Measurements from ENCODE around the gene TPD52L1. TPM values are rescaled to one million over a fixed set of nuclear protein-coding genes. Genes with fewer than 3 reads are reported as not detected.
A peak's percentile ranks its signal among the peaks of the same experiment; 100 is the strongest.

Gene TPD52L1
- total and polyA plus RNA-seq, 2 of the 13 experiments (the other 11 are each of a cell fraction or from before 2014, with no cell fraction given), result 0.49 to 0.53 TPM

- no peak overlapping the region for H3K4me2 ChIP-seq (ENCODE audit: low read depth, low read length)
- no peak for ATAC-seq
- DNase-seq (ENCODE audit: low spot score), result no peak
- no peaks in the 10 kb centered on the region; a peak in 1 of 5 replicates for H3K27me3 ChIP-seq (ENCODE audit: control insufficient read depth in 1 of 2, insufficient read depth in 2 of 2, low read length in 2 of 2)
- no peaks in the 10 kb centered on the region for H3K9me3 ChIP-seq (ENCODE audit: low read length)
- peaks cover 17% of the 10 kb centered on the region for H3K4me1 ChIP-seq (ENCODE audit: insufficient read depth, low read length)
- H3K27ac ChIP-seq (ENCODE audit: extremely low read length, insufficient read depth, low read length), result no peak overlapping the region
- H3K79me2 ChIP-seq (ENCODE audit: insufficient read depth, low read length), result no peaks in the 10 kb centered on the region
- intact Hi-C loops (cut with micrococcal nuclease; ENCODE audit: unreplicated experiment) (no loop called here), in situ Hi-C loops (cut with HindIII; ENCODE audit: extremely low pct_ligation_motif_present, low pct_unique_long_range_greater_than_20kb) (no loop called here)
- FAIRE-seq, result no peak
- no peak overlapping the region for H3K4me3 ChIP-seq (replicated peaks in 1 of 3; ENCODE audit: insufficient read depth in 1 of 3, low read depth in 2 of 3, low read length in 3 of 3)
- 88% methylated on average over 1 of the region's 1 CpG for WGBS (ENCODE audit: low lambda C conversion rate)
- ChIA-PET POLR2A (no interaction called here), CTCF (ENCODE audit: low intra/inter-chr PET ratio, low total read pairs) (no interaction called here)
- peaks cover 7 to 28% of the 10 kb centered on the region in 2 experiments for H3K36me3 ChIP-seq (replicated peaks in 1 of 2; ENCODE audit: control insufficient read depth in 1 of 2, insufficient read depth in 2 of 2, low read length in 2 of 2)
- H2AFZ ChIP-seq (ENCODE audit: low read length), result no peak overlapping the region
- H4K20me1 ChIP-seq (ENCODE audit: insufficient read depth, low read length), result no peaks in the 10 kb centered on the region
- no peak overlapping the region for H3K9ac ChIP-seq (ENCODE audit: insufficient read depth, low read depth, low read length)
- TF ChIP-seq, protein P1, sequence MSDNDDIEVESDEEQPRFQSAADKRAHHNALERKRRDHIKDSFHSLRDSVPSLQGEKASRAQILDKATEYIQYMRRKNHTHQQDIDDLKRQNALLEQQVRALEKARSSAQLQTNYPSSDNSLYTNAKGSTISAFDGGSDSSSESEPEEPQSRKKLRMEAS (IDR thresholded peaks at IDR 0.05), result no peak
- 0 out of 2 replicates have a peak, but pooled peaks have one; percentile 23 for TF ChIP-seq RBFOX2 (IDR thresholded peaks at IDR 0.05; ENCODE audit: low read depth, low read length)
- no TSS peak for BruUV-seq (replicated peaks)
Measured at GRCh38 chr6:125296471-125296870, 142.9 kb downstream of the TPD52L1 start.

DNA sequence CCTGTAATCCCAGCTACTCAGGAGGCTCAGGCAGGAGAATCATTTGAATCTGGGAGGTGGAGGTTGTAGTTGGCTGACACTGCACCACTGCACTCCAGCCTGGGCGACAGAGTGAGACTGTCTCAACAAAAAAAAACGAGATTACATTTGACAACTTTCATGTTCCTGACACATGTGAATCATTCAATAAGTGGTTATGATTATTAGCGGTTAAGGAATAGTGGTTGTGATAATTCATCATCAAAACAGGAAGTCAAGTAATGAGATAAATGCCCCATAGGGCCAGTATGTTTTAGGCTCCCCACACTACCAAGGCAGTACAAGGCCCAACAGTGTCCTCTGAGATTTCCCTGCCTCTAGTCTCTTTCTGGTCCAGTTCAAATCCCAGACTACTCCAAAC is 145.7 kb downstream of the TPD52L1 start:
- ATAC-seq, result no peak
- BruUV-seq (replicated peaks), result no TSS peak
- H4K20me1 ChIP-seq (ENCODE audit: insufficient read depth, low read length), result no peaks in the 10 kb centered on the region
- ChIA-PET CTCF (ENCODE audit: low intra/inter-chr PET ratio, low total read pairs) (no interaction called here), POLR2A (interaction anchor here (2.6 kb wide), 1 partner anchor 491 kb away, joined by 16 read pairs; the partner anchor contains the start of gene NCOA7)
- H3K9ac ChIP-seq (ENCODE audit: insufficient read depth, low read depth, low read length), result no peak overlapping the region
- H3K79me2 ChIP-seq (ENCODE audit: insufficient read depth, low read length), result no peaks in the 10 kb centered on the region
- TF ChIP-seq, protein P2, sequence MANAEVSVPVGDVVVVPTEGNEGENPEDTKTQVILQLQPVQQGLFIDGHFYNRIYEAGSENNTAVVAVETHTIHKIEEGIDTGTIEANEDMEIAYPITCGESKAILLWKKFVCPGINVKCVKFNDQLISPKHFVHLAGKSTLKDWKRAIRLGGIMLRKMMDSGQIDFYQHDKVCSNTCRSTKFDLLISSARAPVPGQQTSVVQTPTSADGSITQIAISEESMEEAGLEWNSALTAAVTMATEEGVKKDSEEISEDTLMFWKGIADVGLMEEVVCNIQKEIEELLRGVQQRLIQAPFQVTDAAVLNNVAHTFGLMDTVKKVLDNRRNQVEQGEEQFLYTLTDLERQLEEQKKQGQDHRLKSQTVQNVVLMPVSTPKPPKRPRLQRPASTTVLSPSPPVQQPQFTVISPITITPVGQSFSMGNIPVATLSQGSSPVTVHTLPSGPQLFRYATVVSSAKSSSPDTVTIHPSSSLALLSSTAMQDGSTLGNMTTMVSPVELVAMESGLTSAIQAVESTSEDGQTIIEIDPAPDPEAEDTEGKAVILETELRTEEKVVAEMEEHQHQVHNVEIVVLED (CRISPR knock-in tag; IDR thresholded peaks at IDR 0.05; ENCODE audit: borderline replicate concordance), result 0 out of 2 replicates have a peak, but pooled peaks have one; percentile 8
- no peak for TF ChIP-seq MXI1 (IDR thresholded peaks at IDR 0.05; ENCODE audit: borderline replicate concordance, low read depth, low read length)
- intact Hi-C loops (cut with micrococcal nuclease; ENCODE audit: unreplicated experiment), result no loop called here
- H3K27me3 ChIP-seq (ENCODE audit: control insufficient read depth in 1 of 2, insufficient read depth in 2 of 2, low read length in 2 of 2), result no peaks in the 10 kb centered on the region; a peak in 1 of 5 replicates
- H2AFZ ChIP-seq (ENCODE audit: low read length), result no peak overlapping the region
- no peaks in the 10 kb centered on the region for H3K9me3 ChIP-seq (ENCODE audit: low read length)
- in situ Hi-C loops (cut with HindIII; ENCODE audit: extremely low pct_ligation_motif_present, low pct_unique_long_range_greater_than_20kb), result no loop called here
- WGBS (ENCODE audit: low lambda C conversion rate), result 98% methylated on average over 3 of the region's 3 CpGs
- no peak overlapping the region for H3K4me3 ChIP-seq (replicated peaks in 1 of 3; ENCODE audit: insufficient read depth in 1 of 3, low read depth in 2 of 3, low read length in 3 of 3)
- H3K4me1 ChIP-seq (ENCODE audit: insufficient read depth, low read length), result peaks cover 31% of the 10 kb centered on the region
- no peak overlapping the region for H3K27ac ChIP-seq (ENCODE audit: extremely low read length, insufficient read depth, low read length)
- peaks cover 7 to 24% of the 10 kb centered on the region in 2 experiments; a peak in 4 of 5 replicates for H3K36me3 ChIP-seq (replicated peaks in 1 of 2; ENCODE audit: control insufficient read depth in 1 of 2, insufficient read depth in 2 of 2, low read length in 2 of 2)
- no peak overlapping the region for H3K4me2 ChIP-seq (ENCODE audit: low read depth, low read length)
- DNase-seq (ENCODE audit: low spot score), result no peak
- FAIRE-seq, result no peak
